GM23248 (cell line): Measurements from ENCODE around the gene C10orf71.

Experiments used
- EZH2 ChIP-seq: fragments of 200-600 bp; sonication (generic); IDR thresholded peaks from 2 replicates; pipeline ENCODE4 v1.6.1; 2018; ENCODE audit warnings: antibody characterized with exemption, mild to moderate bottlenecking; ENCODE audit not compliant: insufficient read depth, poor library complexity, severe bottlenecking
- EZH2phosphoT487 ChIP-seq: fragments of 200-600 bp; sonication (generic); IDR thresholded peaks from 2 replicates; pipeline ENCODE4 v1.6.1; 2018; ENCODE audit warnings: antibody characterized with exemption, moderate library complexity, mild to moderate bottlenecking, low read depth; ENCODE audit not compliant: insufficient read depth

DNA sequence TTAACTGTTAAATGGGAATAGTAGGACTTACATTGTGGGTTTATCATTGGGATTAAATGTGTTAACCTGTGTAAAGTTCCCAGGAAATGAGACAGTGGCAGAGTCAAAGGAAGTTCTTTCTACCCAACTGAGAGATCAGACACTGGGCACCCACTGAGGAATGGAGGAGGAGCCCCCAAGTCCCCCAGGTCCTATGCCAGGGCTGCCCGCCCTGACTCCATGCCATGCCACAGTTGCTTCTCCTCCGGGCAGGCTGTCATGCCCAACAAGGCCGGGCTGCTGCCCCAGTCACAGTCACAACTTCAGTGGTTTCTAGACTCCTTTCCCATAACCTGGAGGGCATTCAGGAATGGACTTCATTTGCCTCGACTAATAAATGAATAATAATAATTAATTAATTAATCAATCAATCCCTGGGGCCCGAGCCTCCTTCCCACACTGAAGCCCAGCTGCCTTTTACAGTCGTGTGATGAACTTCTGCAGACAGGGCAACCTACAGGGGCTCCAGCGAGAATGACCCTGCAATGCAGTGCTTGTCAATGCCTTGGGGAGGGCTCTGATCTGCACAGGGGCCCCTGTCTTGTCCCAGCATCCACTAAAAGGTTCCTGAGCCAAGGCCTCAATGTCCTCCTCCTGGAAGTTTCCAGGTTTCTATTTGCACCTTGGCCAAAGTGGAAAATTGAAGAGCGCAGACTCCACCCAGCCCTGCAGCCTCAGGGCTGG lies 64.5 kb downstream of the C10orf71 start:
- TF ChIP-seq EZH2 (no peak), EZH2phosphoT487 (no peak)
